ENCODE results near the gene BPIFB3.

BPIFB3 gene

GRCh38 chr20:33054791-33055190, 1.1 kb downstream of the BPIFB3 start:
- no peaks in the 10 kb centered on the region for H3K36me3 ChIP-seq (ENCODE audit: low read depth)
- H3K27me3 ChIP-seq (ENCODE audit: insufficient read depth, poor library complexity, severe bottlenecking): no peaks in the 10 kb centered on the region
- no peaks in the 10 kb centered on the region for H3K9me3 ChIP-seq (ENCODE audit: severe bottlenecking)
- TF ChIP-seq CTCF (IDR thresholded peaks at IDR 0.05; ENCODE audit: poor library complexity, severe bottlenecking): no peak
- DNase-seq (ENCODE audit: low spot score): no peak
- no peaks in the 10 kb centered on the region for H3K4me1 ChIP-seq (ENCODE audit: insufficient read depth, poor library complexity, severe bottlenecking)
- no peak for ATAC-seq (ENCODE audit: low read depth)
- H3K27ac ChIP-seq (ENCODE audit: poor library complexity, severe bottlenecking): no peak overlapping the region
- no peak overlapping the region for H3K4me3 ChIP-seq (ENCODE audit: severe bottlenecking)

GRCh38 chr20:33059136-33059535, 5.4 kb downstream of the BPIFB3 start:
- TF ChIP-seq CTCF (IDR thresholded peaks at IDR 0.05; ENCODE audit: poor library complexity, severe bottlenecking): no peak
- DNase-seq (ENCODE audit: low spot score) (no peak), ATAC-seq (ENCODE audit: low read depth) (no peak)
- Histone ChIP-seq H3K36me3 (ENCODE audit: low read depth) (no peaks in the 10 kb centered on the region), H3K27me3 (ENCODE audit: insufficient read depth, poor library complexity, severe bottlenecking) (no peaks in the 10 kb centered on the region), H3K9me3 (ENCODE audit: severe bottlenecking) (no peaks in the 10 kb centered on the region), H3K27ac (ENCODE audit: poor library complexity, severe bottlenecking) (no peak overlapping the region), H3K4me3 (ENCODE audit: severe bottlenecking) (no peak overlapping the region), H3K4me1 (ENCODE audit: insufficient read depth, poor library complexity, severe bottlenecking) (no peaks in the 10 kb centered on the region)

- Histone ChIP-seq H3K27me3 (ENCODE audit: insufficient read depth, poor library complexity, severe bottlenecking) (no peaks in the 10 kb centered on the region), H3K9me3 (ENCODE audit: severe bottlenecking) (no peaks in the 10 kb centered on the region), H3K4me1 (ENCODE audit: insufficient read depth, poor library complexity, severe bottlenecking) (no peaks in the 10 kb centered on the region), H3K4me3 (ENCODE audit: severe bottlenecking) (no peak overlapping the region), H3K36me3 (ENCODE audit: low read depth) (no peaks in the 10 kb centered on the region), H3K27ac (ENCODE audit: poor library complexity, severe bottlenecking) (no peak overlapping the region)
- no peak for ATAC-seq (ENCODE audit: low read depth)
- no peak for TF ChIP-seq CTCF (IDR thresholded peaks at IDR 0.05; ENCODE audit: poor library complexity, severe bottlenecking)
- DNase-seq (ENCODE audit: low spot score): peak; percentile 78
These were observed 6.2 kb downstream of the BPIFB3 start for GRCh38 chr20:33059741-33060390.

- no peaks in the 10 kb centered on the region for H3K27me3 ChIP-seq (ENCODE audit: insufficient read depth, poor library complexity, severe bottlenecking)
- DNase-seq (ENCODE audit: low spot score) (peak; percentile 83), ATAC-seq (ENCODE audit: low read depth) (no peak)
- no peak overlapping the region for H3K27ac ChIP-seq (ENCODE audit: poor library complexity, severe bottlenecking)
- no peak for TF ChIP-seq CTCF (IDR thresholded peaks at IDR 0.05; ENCODE audit: poor library complexity, severe bottlenecking)
- H3K36me3 ChIP-seq (ENCODE audit: low read depth): no peaks in the 10 kb centered on the region
- no peaks in the 10 kb centered on the region for H3K4me1 ChIP-seq (ENCODE audit: insufficient read depth, poor library complexity, severe bottlenecking)
- H3K4me3 ChIP-seq (ENCODE audit: severe bottlenecking): no peak overlapping the region
- no peaks in the 10 kb centered on the region for H3K9me3 ChIP-seq (ENCODE audit: severe bottlenecking)
These were observed 7.9 kb downstream of the BPIFB3 start for GRCh38 chr20:33061658-33062028.

GRCh38 chr20:33062105-33062824, 8.6 kb downstream of the BPIFB3 start:
- no peak overlapping the region for H3K4me3 ChIP-seq (ENCODE audit: severe bottlenecking)
- no peak for TF ChIP-seq CTCF (IDR thresholded peaks at IDR 0.05; ENCODE audit: poor library complexity, severe bottlenecking)
- H3K9me3 ChIP-seq (ENCODE audit: severe bottlenecking): no peaks in the 10 kb centered on the region
- H3K27ac ChIP-seq (ENCODE audit: poor library complexity, severe bottlenecking): no peak overlapping the region
- DNase-seq (ENCODE audit: low spot score) (peak; percentile 61), ATAC-seq (ENCODE audit: low read depth) (no peak)
- H3K36me3 ChIP-seq (ENCODE audit: low read depth): no peaks in the 10 kb centered on the region
- H3K4me1 ChIP-seq (ENCODE audit: insufficient read depth, poor library complexity, severe bottlenecking): no peaks in the 10 kb centered on the region
- no peaks in the 10 kb centered on the region for H3K27me3 ChIP-seq (ENCODE audit: insufficient read depth, poor library complexity, severe bottlenecking)
